ENCODE measurements around the gene PRIMPOL.

DNA sequence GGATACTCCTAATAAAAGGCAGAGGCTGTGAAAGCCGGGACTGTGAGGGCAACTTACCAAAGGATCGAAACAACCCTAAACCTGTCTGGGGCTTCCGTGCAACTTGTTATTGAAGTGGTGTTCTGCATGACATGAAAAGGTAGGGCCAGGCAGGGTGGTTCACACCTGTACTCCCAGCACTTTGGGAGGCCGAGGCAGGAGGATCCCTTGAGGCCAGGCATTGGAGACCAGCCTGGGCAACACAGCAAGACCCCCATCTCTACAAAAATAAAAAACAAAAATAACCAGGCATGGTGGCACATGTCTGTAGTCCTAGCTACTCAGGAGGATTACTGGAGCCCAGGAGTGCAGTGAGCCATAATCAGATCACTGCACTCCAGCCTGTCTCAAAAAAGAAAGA is 12.6 kb upstream of the PRIMPOL start:
- TF ChIP-seq POLR2A (IDR thresholded peaks at IDR 0.05) (no peak), POLR2AphosphoS5 (IDR thresholded peaks at IDR 0.05) (no peak)
- TF ChIP-seq, protein P1, sequence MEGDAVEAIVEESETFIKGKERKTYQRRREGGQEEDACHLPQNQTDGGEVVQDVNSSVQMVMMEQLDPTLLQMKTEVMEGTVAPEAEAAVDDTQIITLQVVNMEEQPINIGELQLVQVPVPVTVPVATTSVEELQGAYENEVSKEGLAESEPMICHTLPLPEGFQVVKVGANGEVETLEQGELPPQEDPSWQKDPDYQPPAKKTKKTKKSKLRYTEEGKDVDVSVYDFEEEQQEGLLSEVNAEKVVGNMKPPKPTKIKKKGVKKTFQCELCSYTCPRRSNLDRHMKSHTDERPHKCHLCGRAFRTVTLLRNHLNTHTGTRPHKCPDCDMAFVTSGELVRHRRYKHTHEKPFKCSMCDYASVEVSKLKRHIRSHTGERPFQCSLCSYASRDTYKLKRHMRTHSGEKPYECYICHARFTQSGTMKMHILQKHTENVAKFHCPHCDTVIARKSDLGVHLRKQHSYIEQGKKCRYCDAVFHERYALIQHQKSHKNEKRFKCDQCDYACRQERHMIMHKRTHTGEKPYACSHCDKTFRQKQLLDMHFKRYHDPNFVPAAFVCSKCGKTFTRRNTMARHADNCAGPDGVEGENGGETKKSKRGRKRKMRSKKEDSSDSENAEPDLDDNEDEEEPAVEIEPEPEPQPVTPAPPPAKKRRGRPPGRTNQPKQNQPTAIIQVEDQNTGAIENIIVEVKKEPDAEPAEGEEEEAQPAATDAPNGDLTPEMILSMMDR (IDR thresholded peaks at IDR 0.05): no peak

Data from stomach (tissue), 4 donors.